Measurements from ENCODE around the gene NCOA7. TPM values are rescaled to one million over a fixed set of nuclear protein-coding genes. Genes with fewer than 3 reads are reported as not detected.
"Not testable (repeated sequence)": the region's sequence is repeated elsewhere in the genome, so short reads cannot be mapped to it uniquely, and the experiment has no call there.

The NCOA7 gene
- total RNA-seq, 2 donors from 2014 or later = 41.5 to 43.3 TPM

DNA sequence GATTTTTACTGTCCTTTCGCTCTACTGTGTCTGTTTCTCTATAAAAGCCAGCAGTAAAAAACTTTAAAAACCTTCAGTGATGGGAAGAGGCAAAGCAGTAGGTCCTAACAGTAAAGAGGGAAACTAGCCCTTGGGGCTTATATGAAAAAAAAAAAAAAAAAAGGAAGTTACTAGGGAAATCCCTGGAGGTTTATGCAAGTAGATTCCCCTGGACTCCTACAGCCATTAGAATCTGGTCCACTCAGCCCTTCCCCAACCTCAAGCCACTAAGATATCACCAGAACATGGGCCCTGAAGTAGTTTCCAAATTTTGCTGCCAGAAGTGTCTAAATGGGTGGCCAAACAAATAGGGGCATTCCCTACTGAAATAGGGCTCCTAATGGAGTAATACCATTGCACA is 95.3 kb downstream of the NCOA7 start:
- no peak for DNase-seq (ENCODE audit: low spot score)
- intact Hi-C loops (cut with DNase I) = loop anchor here in 1 of 2 donors (5.0 kb wide), 1 partner anchor 621 kb away; no protein-coding TSS in a partner anchor

DNA sequence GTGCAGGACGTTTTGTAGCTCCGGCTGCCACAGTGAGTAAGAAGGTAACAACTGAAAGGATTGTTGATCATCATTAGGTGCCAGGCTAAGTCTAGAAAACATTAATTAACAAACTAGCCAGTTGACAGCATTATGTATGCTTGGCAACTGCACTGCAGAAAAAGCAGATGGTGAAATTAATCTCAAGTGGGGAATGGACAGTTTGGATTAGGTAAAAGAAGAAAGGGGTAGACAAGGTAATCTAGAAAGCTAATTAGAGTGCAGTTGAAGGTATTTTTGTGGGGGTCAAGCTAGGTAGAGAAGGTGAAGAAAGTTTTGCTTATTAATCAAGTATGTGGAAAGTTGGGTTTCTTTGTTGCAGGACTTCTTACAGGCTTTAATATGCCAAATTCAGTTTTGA is 96.2 kb downstream of the NCOA7 start:
- intact Hi-C loops (cut with DNase I) = loop anchor here in 1 of 2 donors (5.0 kb wide), 1 partner anchor 620 kb away; no protein-coding TSS in a partner anchor
- DNase-seq (ENCODE audit: low spot score) = no peak

DNA sequence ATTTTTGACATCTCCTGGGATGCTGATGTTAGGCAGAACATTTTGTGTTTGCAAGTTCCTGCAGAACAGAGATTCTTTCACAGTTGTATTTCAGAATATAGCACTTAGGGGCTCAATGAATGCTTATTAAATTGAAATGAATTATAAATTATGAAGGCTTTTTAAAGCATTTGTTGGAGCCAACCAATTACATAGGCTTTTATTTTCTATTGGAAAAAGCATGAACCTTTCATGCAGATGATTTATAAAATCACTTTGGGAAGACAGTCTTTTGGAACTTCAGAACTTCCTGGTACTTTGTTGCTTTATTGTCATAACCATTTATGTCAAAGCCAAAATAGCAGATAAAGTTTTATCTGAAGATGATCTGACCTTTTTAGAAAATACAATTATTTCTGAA is 96.6 kb downstream of the NCOA7 start:
- DNase-seq (ENCODE audit: low spot score) = no peak

DNA sequence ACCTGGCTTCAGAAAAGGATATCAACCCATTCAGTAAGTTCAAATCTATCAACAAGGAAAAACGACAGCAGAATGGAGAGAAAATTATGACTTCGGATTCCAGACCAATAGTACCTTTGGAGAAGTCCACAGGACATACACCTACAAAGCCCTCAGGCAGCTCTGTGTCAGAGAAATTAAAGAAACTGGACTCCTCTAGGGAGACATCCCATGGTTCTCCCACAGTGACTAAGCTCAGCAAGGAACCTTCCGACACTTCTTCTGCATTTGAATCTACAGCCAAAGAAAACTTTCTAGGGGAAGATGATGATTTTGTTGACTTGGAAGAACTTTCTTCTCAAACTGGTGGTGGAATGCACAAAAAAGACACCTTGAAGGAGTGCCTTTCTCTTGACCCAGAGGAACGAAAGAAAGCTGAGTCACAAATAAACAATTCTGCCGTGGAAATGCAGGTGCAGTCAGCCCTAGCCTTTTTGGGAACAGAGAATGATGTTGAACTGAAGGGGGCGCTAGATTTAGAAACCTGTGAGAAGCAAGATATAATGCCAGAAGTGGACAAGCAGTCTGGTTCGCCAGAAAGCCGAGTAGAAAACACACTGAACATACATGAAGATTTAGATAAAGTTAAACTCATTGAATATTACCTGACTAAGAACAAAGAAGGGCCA is 98.4 kb downstream of the NCOA7 start:
- intact Hi-C loops (cut with DNase I) = loop anchor here in 1 of 2 donors (5.0 kb wide), 1 partner anchor 618 kb away; no protein-coding TSS in a partner anchor
- DNase-seq (ENCODE audit: low spot score) = no peak

More for the DNA sequence above, 96.6 kb downstream of the NCOA7 start:
- intact Hi-C loops (cut with DNase I) = loop anchor here in 1 of 2 donors (5.0 kb wide), 1 partner anchor 620 kb away; no protein-coding TSS in a partner anchor

DNA sequence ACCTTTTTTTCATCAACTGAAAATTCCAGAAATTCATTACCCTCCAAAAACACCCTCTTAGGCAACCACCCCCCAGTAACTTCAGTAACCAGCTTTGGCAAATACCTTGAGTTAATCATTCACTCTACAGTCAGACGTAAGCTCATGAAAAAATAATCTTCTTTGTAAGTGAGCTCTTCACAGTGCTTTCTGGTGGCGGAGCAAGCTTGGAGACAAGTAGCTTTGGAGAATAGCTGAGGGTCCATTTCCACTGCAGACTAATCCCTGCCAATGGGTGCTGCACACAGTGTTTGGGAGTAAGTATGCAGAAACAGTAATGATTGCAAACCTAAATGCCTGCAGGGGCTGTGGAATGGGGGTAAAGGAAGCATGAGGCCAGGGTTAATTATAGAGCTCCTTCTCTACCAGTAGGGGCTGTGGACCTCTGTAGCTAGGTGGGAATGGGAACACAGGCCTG is 109.0 kb downstream of the NCOA7 start:
- DNase-seq (ENCODE audit: low spot score) = no peak
- intact Hi-C loops (cut with DNase I) = no loop called here

DNA sequence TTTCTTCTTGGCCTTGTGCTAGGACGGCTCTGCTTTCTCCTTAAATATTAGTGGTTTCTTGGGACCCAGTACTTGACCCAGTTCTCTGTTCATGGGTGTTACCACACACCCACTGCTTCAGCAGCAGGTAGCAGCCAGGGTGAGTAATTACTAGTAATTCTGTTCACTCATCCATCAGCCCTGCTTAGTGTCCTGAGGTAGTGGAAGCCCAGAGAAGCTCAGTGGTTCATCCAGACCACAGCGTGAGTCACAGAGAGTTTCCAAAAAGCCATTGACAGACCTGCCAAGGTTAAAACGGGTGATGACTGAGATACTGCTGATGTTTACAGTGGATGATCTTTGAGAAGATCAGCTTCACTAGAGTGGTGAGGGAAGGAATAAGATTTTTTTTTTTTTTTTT is 114.1 kb downstream of the NCOA7 start:
- intact Hi-C loops (cut with DNase I) = no loop called here
- no peak for DNase-seq (ENCODE audit: low spot score)

DNA sequence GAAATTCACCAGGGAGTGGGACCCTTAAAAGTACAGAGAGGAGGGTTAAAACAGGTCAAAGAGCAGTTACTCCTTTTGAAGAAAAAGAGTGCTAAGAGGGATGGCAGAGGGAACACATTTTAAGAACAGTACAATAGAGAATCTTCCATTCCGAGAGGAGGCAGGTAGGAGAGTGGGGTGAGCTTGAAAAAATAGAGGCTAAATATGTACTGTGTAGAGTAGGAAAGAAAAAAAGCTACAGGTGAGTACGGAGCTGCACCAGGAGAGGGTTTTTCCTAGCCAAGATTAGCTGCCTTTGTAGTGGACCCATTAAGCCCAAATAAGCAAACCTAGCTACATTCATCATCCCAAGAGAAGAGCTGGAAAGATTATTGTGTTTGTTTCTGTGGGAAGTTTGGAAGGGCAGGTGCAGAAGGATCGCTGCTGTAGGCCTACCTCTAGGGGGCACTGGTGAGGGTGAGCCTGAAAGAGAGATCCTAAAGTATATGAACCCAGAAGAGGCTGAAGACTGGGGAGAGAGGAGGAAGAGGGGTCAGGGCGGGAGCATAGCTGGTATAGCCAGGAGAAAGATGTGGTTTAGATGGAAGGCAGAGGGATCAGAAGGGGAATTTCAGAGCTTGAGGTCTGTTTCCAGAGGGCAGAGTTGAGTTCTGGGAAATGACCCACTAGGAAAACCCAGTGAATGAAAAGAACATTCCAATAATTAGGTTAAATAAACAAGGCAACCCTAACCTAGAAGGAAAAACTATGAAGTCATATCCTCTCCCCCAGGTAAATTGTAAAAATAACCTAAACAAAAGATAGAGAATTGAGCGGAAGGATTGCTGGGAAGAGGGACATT is 115.6 kb downstream of the NCOA7 start:
- DNase-seq (ENCODE audit: low spot score) = no peak
- intact Hi-C loops (cut with DNase I) = no loop called here

DNA sequence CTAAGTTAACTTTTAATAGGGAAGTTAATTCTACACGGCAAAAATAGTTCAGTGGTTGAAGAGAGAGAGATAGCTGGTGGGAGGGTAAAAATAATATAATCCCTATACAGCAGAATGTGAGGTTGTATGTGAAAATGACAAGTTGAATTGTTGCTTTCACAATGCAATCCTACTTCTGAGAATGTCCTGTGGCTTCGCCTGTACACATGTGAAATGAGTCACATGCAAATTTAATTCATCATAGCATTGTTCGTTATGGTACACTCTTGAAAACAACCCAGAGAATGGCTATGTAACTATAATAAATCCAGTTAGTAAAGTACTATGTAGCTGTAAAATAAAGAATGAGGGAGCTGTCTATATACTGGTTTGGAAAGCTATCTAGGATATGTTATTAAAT is 119.8 kb downstream of the NCOA7 start:
- DNase-seq (ENCODE audit: low spot score) = no peak
- intact Hi-C loops (cut with DNase I) = no loop called here

DNA sequence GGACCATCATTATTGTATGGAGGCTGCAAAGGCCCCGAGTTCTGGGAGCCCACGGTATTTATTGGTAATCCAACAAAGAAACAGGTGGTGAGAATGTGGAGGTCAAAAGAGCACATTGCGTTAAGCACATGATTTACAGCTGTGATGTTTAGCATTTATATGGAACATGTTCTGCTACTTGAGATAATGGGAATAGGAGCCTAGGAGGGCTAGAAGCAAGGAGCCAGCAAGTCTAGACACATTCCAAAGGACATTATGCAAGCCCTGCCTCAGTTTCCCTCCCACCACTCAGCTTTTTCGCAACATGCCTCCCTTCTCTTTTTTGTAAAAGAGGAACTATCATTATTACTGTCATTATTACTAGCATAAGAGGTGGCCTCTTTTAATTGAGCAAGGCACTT is 120.3 kb downstream of the NCOA7 start:
- intact Hi-C loops (cut with DNase I); DNase-seq (ENCODE audit: low spot score): not testable (repeated sequence)

DNA sequence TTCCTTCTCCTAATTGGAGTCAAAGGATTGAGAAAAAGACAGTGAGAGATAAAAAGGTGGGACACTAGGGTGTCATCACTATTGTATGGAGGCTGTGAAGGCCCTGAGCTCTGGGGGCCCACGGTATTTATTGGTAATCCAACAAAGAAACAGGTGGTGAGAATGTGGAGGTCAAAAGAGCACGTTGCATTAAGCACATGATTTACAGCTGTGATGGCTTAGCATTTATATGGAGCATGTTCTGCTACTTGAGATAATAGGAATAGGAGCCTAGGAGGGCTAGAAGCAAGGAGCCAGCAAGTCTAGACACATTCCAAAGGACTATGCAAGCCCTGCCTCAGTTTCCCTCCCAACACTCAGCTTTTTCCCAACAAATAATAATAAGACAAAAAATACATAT is 121.7 kb downstream of the NCOA7 start:
- DNase-seq (ENCODE audit: low spot score); intact Hi-C loops (cut with DNase I): not testable (repeated sequence)

DNA sequence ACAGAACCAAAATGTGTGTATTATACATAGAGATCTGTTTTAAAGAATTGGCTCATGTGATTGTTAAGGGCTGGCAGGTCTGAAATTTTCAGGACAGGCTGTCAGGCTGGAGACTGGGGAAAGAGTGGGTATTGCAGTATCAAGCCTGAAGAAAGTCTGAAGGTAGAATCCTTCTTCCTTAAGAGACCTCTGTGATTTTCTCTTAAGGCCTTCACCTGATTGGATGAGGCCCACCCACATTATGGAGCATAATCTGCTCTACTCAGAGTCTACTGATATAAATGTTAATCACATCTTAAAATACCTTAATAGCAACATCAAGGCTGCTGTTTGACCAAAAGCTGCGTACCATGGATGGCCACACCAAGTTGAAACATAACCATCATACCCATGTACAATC is 122.4 kb downstream of the NCOA7 start:
- intact Hi-C loops (cut with DNase I) = no loop called here
- no peak for DNase-seq (ENCODE audit: low spot score)

DNA sequence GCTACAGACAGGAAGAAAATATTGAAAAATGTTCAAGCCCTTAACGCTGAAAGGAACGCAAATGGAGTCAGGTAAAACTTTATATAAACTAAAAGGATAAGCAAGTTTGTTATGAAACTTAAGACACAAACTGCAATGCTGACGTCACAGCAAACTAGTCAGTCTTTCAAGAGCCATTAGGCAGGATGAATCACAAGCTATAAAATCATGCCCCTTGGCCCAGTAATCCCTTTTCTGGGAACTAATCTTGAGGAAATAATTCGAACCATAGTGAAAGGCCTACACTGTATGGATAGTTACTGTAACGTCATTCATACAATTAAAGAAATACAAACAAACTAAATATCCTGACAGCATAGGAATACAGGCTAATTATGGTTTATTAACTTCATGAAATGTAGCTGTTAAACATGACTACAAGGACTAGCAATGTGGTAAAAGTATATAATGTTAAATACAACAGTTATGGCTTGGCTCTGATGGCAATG is 123.1 kb downstream of the NCOA7 start:
- no peak for DNase-seq (ENCODE audit: low spot score)

DNA sequence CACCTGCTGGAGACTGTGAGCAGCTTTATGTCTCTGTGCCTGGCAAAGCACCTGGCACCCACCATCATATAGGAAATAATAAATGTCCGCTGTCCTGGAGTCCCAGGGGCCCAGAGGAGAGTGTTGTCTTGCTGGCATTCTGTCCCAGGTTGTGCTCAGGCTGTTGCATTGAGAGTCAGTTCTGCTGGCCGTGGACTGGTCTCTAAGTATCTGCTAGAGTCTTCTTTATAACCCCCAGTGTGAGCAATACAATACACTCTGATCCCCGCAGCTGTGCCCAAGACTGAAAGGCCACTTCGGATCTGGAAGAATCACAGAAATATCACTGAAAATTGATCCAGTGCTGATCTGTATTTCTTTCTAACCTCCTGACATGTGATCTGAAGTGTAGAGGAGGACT is 127.5 kb downstream of the NCOA7 start:
- no peak for DNase-seq (ENCODE audit: low spot score)
- intact Hi-C loops (cut with DNase I) = no loop called here

More for the DNA sequence above, 123.1 kb downstream of the NCOA7 start:
- intact Hi-C loops (cut with DNase I) = no loop called here

DNA sequence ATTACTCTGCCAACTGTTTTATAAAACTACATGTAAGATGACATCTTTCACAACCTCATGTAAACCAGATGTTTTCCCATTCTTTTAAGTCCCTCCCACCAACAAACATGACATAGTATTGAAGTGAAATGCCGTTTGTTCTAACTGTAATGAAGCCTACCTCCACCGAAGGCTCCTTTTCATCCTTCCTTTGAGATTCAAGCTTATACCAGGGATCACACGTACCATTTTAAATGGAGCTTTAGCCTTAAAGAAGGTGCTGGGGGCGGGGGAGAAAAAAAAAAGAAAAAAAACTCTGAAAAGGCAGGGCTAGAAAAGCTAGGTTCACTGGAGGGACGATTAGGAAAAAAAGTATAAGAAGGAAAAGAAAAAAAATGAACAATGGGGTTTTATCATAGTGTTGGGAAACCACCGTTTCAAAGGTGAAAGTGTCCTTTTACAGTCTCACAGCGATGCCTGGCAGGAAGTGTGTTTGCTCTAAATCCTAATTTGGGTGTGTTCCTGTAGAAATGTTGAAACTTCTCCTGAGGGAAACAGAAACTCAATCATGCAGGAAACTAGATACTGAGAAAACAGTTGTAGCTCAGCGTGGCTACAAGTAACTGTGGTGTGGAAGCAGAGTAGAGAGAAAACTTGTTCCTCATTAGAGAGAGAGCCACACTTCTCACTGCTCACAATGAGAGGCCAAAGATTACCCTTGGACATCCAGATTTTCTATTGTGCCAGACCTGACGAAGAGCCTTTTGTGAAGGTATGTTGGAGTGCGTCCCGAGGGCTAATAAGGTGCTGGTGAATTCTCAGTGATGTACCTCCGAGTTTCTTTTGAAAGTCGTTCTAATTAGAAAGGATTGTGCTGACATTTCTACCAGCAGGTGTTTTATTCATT is 128.2 kb downstream of the NCOA7 start:
- DNase-seq (ENCODE audit: low spot score) = no peak
- intact Hi-C loops (cut with DNase I) = no loop called here

DNA sequence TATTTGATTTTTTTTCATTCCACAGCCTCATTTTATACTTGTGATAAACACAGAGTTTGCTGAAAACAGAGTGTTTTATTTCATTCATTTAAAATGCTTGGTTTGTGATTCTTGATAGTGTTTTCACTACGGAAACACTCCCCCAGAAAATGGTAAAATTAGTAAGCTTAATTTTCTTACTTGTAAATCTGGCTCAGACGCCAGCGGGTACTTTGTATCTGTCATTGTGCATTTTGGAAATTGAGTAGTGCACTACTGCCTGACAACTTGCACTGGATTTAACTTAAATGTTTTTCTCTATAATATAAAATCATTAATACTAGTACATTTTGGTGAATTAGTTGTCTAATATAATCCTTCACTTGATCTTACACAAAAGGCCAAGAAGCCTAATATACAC is 128.9 kb downstream of the NCOA7 start:
- DNase-seq (ENCODE audit: low spot score) = no peak
- intact Hi-C loops (cut with DNase I) = no loop called here

DNA sequence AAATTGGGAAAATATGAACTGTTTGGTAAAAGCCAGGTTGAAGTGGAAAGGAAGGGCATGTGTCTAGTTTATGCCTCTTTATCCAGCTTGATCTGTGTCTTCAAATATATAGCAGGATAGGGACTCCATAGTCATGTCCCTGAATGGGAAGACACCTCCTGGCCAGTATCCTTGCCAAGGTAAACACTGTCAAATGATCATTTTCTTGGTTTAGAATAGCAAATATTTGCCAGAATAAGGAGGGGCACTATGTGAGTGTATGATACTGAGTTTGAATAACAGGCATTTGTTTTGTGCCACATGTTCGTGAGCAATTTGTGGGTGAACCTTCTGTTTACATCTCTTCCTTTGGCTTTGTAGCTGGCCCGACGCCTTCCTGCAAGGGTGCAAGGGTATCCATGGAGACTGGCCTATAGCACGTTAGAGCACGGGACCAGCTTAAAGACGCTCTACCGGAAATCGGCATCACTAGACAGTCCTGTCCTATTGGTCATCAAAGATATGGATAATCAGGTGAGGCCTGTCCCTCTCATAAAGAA is 131.6 kb downstream of the NCOA7 start:
- intact Hi-C loops (cut with DNase I) = no loop called here
- no peak for DNase-seq (ENCODE audit: low spot score)

DNA sequence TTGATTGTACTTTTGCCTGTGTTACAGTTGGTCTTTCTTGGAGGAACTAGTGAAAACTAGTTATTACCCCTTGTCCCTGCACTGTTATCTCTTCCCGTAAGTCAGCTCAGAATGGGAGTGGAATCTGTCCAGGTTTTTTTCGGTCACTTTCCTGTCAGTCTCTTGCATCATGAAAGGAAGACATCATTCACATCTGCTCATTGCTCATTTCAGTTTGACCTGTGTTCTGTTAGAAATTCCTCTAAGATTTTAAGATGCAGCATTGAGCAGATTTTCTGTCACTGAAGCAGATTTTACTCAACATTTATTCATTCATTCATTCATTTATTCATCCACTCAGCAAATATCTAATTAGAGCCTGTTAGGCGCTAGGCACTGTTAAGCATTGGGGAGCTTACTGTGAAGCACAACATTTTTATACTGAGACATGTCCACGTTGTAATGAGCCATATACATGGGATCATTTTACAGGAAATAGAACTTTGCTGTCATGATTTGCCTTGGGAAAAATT is 132.7 kb downstream of the NCOA7 start:
- intact Hi-C loops (cut with DNase I) = no loop called here
- no peak for DNase-seq (ENCODE audit: low spot score)

DNA sequence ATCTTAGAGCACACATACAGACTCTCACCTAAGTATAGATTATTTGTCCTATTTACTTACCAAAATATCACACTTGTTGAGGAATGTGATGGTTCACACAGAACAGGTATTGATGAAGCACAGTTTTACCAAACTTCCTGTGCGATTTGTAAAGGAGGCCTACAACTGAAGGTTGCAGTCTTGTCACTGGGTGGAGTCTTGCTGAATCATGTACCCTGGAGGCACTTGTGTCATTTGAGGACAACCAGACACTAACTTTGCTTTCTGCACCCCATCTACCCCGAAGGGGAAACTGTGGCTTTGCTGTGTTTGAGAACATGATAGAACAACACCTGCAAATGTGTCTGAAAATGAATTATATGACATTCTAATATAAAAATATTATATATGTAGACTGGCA is 133.4 kb downstream of the NCOA7 start:
- intact Hi-C loops (cut with DNase I) = no loop called here
- no peak for DNase-seq (ENCODE audit: low spot score)
